Measurements from ENCODE around the gene PCDH9.

DNA sequence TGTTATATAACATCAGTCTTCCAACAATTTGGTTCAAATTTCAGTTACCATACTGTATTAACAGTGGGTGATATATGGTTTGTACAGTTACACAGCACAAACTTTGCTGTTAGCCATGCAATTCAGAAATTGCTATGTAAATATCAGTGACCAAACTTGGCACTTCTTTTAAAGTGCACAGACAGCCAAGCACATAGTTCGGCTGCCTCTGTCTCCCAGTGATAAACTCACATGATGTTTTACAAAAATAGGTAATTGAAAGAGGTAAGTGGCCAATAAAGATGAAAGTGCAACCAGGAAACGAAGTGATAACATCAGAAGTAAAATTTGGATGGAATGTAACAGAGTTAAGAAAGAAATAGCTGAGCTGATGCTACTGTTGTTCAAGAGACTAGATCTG lies 143.9 kb downstream of the PCDH9 start:
- TF ChIP-seq, protein P1, sequence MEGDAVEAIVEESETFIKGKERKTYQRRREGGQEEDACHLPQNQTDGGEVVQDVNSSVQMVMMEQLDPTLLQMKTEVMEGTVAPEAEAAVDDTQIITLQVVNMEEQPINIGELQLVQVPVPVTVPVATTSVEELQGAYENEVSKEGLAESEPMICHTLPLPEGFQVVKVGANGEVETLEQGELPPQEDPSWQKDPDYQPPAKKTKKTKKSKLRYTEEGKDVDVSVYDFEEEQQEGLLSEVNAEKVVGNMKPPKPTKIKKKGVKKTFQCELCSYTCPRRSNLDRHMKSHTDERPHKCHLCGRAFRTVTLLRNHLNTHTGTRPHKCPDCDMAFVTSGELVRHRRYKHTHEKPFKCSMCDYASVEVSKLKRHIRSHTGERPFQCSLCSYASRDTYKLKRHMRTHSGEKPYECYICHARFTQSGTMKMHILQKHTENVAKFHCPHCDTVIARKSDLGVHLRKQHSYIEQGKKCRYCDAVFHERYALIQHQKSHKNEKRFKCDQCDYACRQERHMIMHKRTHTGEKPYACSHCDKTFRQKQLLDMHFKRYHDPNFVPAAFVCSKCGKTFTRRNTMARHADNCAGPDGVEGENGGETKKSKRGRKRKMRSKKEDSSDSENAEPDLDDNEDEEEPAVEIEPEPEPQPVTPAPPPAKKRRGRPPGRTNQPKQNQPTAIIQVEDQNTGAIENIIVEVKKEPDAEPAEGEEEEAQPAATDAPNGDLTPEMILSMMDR (IDR thresholded peaks at IDR 0.05; ENCODE audit: low read depth, low read length) = no peak
- no peak for TF ChIP-seq EZH2phosphoT487 (IDR thresholded peaks at IDR 0.05; ENCODE audit: low read depth)

All from OCI-LY3 (cell line).